ENCODE data around the gene RASSF3. TPM values are rescaled to one million over a fixed set of nuclear protein-coding genes. Genes with fewer than 3 reads are reported as not detected.
A peak's percentile ranks its signal among the peaks of the same experiment; 100 is the strongest.

Gene RASSF3
- total and polyA plus RNA-seq, 4 donors: 26.7 to 60.9 (median 33.5) TPM

- Histone ChIP-seq H3K9ac (ENCODE audit: insufficient read depth in 1 of 2, low read length in 2 of 2) (no peak overlapping the region), H3K27ac (ENCODE audit: low read depth in 1 of 2, low read length in 1 of 2) (no peak overlapping the region), H3K36me3 (ENCODE audit: control insufficient read depth in 4 of 4, insufficient read depth in 4 of 4, low read length in 4 of 4) (peaks cover 3 to 13% (median 6%) of the 10 kb centered on the region in 4 donors), H3K27me3 (ENCODE audit: control insufficient read depth in 3 of 3, insufficient read depth in 3 of 3, low read length in 2 of 3) (no peaks in the 10 kb centered on the region), H3K4me1 (ENCODE audit: control insufficient read depth in 5 of 5, insufficient read depth in 5 of 5, low read length in 5 of 5) (peaks cover 6 to 32% (median 13%) of the 10 kb centered on the region in 5 donors), H3K4me3 (no peak overlapping the region), H3K9me3 (ENCODE audit: control insufficient read depth in 4 of 4, insufficient read depth in 3 of 4, low read length in 3 of 4) (no peaks in the 10 kb centered on the region)
- ATAC-seq (ENCODE audit: insufficient read depth, low FRiP score) (no peak), DNase-seq (no peak)
- TF ChIP-seq CTCF (IDR thresholded peaks at IDR 0.05; ENCODE audit: control extremely low read depth, extremely low read depth): no peak
- WGBS, 2 donors: 95 to 98% methylated on average over 6 of the region's 6 CpGs
Observed at GRCh38 chr12:64685050-64685449, 74.8 kb downstream of the RASSF3 start.

GRCh38 chr12:64685605-64686004 is 75.3 kb downstream of the RASSF3 start:
- no peaks in the 10 kb centered on the region for H3K27me3 ChIP-seq (ENCODE audit: control insufficient read depth in 3 of 3, insufficient read depth in 3 of 3, low read length in 2 of 3)
- peaks cover 6 to 27% (median 13%) of the 10 kb centered on the region in 5 donors for H3K4me1 ChIP-seq (ENCODE audit: control insufficient read depth in 5 of 5, insufficient read depth in 5 of 5, low read length in 5 of 5)
- DNase-seq: no peak
- TF ChIP-seq CTCF (IDR thresholded peaks at IDR 0.05; ENCODE audit: control extremely low read depth, extremely low read depth): no peak
- ATAC-seq (ENCODE audit: insufficient read depth, low FRiP score): no peak
- H3K9me3 ChIP-seq (ENCODE audit: control insufficient read depth in 4 of 4, insufficient read depth in 3 of 4, low read length in 3 of 4): no peaks in the 10 kb centered on the region
- H3K27ac ChIP-seq (ENCODE audit: low read depth in 1 of 2, low read length in 1 of 2): no peak overlapping the region
- no peak overlapping the region for H3K4me3 ChIP-seq
- peaks cover 3 to 13% (median 6%) of the 10 kb centered on the region in 4 donors for H3K36me3 ChIP-seq (ENCODE audit: control insufficient read depth in 4 of 4, insufficient read depth in 4 of 4, low read length in 4 of 4)
- WGBS, 2 donors: 91 to 94% methylated on average over 15 of the region's 15 CpGs
- H3K9ac ChIP-seq (ENCODE audit: insufficient read depth in 1 of 2, low read length in 2 of 2): no peak overlapping the region

DNA sequence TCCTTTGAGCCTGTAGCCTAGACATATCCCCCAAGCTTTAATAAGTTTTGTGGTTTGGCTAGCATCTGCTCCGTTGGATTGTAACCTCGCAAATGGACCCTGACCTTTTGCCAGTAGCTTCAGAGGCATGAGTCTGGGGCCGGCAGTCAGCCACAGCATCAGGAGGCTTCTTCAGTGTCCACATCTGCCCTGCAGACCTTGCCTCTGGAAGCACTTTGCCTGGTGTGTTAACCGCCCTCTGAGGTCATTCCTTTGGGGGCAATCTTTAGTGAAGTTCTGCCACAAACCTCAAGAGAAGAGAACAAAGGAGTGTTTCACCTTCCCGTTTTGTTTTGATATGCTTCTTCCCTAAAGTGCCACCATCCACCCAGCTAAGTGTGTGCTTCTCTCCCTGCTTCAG is 77.5 kb downstream of the RASSF3 start:
- 42 to 53% methylated on average over 5 of the region's 5 CpGs for WGBS, 2 donors
- H3K4me1 ChIP-seq (ENCODE audit: control insufficient read depth in 5 of 5, insufficient read depth in 5 of 5, low read length in 5 of 5): peaks cover 6 to 23% (median 9%) of the 10 kb centered on the region in 5 donors
- no peak overlapping the region for H3K9ac ChIP-seq (ENCODE audit: insufficient read depth in 1 of 2, low read length in 2 of 2)
- no peaks in the 10 kb centered on the region for H3K9me3 ChIP-seq (ENCODE audit: control insufficient read depth in 4 of 4, insufficient read depth in 3 of 4, low read length in 3 of 4)
- peaks cover 3 to 13% (median 6%) of the 10 kb centered on the region in 4 donors for H3K36me3 ChIP-seq (ENCODE audit: control insufficient read depth in 4 of 4, insufficient read depth in 4 of 4, low read length in 4 of 4)
- H3K27ac ChIP-seq (ENCODE audit: low read depth in 1 of 2, low read length in 1 of 2): peak overlapping the region in 1 of 2 donors; percentile 13
- TF ChIP-seq CTCF (IDR thresholded peaks at IDR 0.05; ENCODE audit: control extremely low read depth, extremely low read depth): no peak
- ATAC-seq (ENCODE audit: insufficient read depth, low FRiP score): no peak
- H3K27me3 ChIP-seq (ENCODE audit: control insufficient read depth in 3 of 3, insufficient read depth in 3 of 3, low read length in 2 of 3): no peaks in the 10 kb centered on the region
- no peak overlapping the region for H3K4me3 ChIP-seq
- DNase-seq: no peak

DNA sequence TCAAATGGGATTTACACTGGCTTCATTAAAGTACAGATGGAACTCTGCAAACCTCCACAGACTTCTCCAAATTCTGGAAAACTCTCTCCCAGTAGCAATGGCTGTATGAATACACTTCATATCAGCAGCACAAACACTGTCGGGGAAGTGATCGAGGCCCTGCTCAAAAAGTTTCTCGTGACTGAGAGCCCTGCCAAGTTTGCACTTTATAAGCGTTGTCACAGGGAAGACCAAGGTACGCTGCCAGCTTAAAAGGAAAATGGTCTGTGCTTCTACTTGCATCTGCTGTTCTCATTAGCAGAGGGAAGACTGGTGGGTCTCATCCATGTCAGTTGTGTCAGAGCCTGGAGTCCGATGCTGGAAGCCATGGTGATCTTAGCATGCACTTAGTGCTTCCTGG is 77.9 kb downstream of the RASSF3 start:
- TF ChIP-seq CTCF (IDR thresholded peaks at IDR 0.05; ENCODE audit: control extremely low read depth, extremely low read depth): no peak
- peaks cover 4 to 19% (median 6%) of the 10 kb centered on the region in 5 donors for H3K4me1 ChIP-seq (ENCODE audit: control insufficient read depth in 5 of 5, insufficient read depth in 5 of 5, low read length in 5 of 5)
- H3K9me3 ChIP-seq (ENCODE audit: control insufficient read depth in 4 of 4, insufficient read depth in 3 of 4, low read length in 3 of 4): no peaks in the 10 kb centered on the region
- H3K9ac ChIP-seq (ENCODE audit: insufficient read depth in 1 of 2, low read length in 2 of 2): no peak overlapping the region
- no peak for ATAC-seq (ENCODE audit: insufficient read depth, low FRiP score)
- WGBS, 2 donors: 68 to 86% methylated on average over 6 of the region's 6 CpGs
- H3K4me3 ChIP-seq: no peak overlapping the region
- H3K27ac ChIP-seq (ENCODE audit: low read depth in 1 of 2, low read length in 1 of 2): peak overlapping the region in 1 of 2 donors; percentile 13
- H3K36me3 ChIP-seq (ENCODE audit: control insufficient read depth in 4 of 4, insufficient read depth in 4 of 4, low read length in 4 of 4): peaks cover 3 to 13% (median 6%) of the 10 kb centered on the region in 4 donors
- no peak for DNase-seq
- no peaks in the 10 kb centered on the region for H3K27me3 ChIP-seq (ENCODE audit: control insufficient read depth in 3 of 3, insufficient read depth in 3 of 3, low read length in 2 of 3)

All from lung (tissue), 12 donors.